A549 treated with Hydrocortisone at 1 μM for 4 hours (cell line): ENCODE data around the gene DRC1. TPM values are rescaled to one million over a fixed set of nuclear protein-coding genes. Genes with fewer than 3 reads are reported as not detected.

ENCODE experiments used
- total RNA-seq: library from RNA; stranded (reverse); fragments of 200-300 nt; extraction: Qiagen RNA extraction; gene quantifications from 5 replicates; pipeline ENCODE4 v1.2.3, GENCODE V29; 2022

DRC1 gene
- total RNA-seq, result 0.21 to 0.45 TPM (median 0.30 TPM) in 5 replicates

GRCh38 chr2:26401739-26402541, at the start of gene DRC1:
Gene DRC1 (plus strand): TSS chr2:26401920. CDS start chr2:26401990, 70 bp downstream.

GRCh38 chr2:26477911-26478253, 76.2 kb downstream of the DRC1 start, which contains the start of gene OTOF:
Gene OTOF (minus strand): TSS chr2:26478124.

Other genes with a start within 250 kb of the DRC1 start
- gene GAREM2, start 228.8 kb upstream of the DRC1 start, total RNA-seq, result 5.8 to 8.5 TPM (median 7.0 TPM) in 5 replicates
- 115 to 159 TPM (median 121 TPM) in 5 replicates for gene HADHA, start 157.3 kb upstream of the DRC1 start, total RNA-seq
- 99.2 to 104 TPM (median 100 TPM) in 5 replicates for gene HADHB, start 157.0 kb upstream of the DRC1 start, total RNA-seq
- 14.4 to 21.6 TPM (median 16.7 TPM) in 5 replicates for gene SELENOI, start 55.8 kb upstream of the DRC1 start, total RNA-seq
- gene ADGRF3, start 55.1 kb upstream of the DRC1 start, total RNA-seq, result 0.06 to 0.29 TPM (median 0.15 TPM) in 5 replicates
- 0.09 to 0.31 TPM (median 0.13 TPM) in 5 replicates for gene OTOF, start 76.2 kb downstream of the DRC1 start, total RNA-seq
- 0.16 to 0.40 TPM (median 0.24 TPM) in 3 of 5 replicates, not detected in the others for gene CIB4, start 239.4 kb downstream of the DRC1 start, total RNA-seq